ENCODE data around the gene NNAT.
"Not testable (repeated sequence)": the region's sequence is repeated elsewhere in the genome, so short reads cannot be mapped to it uniquely, and the experiment has no call there.

NNAT gene

DNA sequence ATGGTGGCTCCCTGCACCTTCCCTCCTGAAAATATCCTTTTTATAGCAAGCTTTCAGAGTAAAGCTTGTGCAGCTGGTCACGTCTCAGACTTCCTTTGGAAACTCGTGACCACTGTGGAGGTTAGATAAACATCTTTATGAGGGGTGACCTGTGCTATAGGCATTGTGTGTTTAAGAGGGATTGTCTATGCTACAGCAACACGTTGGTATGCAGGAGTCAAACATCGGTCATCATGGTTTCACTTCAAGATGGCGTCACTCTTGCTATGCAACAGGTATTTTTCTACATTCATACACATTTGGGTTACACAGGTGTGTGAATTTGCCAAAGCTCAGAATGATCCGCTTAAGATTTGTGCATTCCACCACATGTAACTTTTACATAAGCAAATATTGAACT lies 21.2 kb downstream of the NNAT start:
- FAIRE-seq = no peak

DNA sequence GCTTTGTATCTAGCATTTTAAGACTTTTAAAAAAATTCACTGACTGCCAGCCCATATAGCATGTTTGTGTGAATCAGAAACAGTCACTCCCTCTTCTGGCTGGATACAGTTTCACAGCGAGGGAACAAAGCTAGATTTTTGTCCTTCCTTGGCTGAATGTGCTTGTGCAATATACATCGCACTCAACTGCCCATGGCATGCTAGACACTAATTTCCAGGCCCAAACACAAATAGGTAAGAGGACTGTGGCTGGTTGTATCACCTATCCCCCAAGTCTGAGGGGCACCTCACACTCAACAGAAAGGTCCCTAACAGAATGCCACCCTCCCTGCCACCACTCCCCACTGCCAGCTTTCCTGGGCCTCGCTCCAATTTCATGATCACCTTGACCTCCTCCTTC lies 22.8 kb downstream of the NNAT start:
- no peak for FAIRE-seq

DNA sequence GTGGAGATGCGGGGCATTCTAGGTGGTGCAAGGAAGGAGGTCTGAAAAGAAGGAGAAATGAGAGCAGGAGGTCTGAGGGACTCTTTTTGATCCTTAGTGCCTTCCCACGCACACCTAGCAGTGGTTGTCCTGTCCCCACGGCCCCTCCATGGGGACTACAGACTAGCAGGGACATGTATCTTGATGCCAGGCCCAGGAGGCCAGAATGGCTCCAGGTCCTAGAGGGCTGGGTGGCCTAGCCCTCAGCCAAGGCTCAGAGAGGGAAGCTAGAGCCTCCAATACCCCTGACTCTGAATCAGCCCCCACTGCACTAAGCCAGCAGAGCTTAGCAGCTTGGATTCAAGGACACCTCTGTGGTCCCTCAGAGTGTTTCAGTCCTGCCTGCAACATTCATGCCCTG lies 23.3 kb downstream of the NNAT start:
- no peak for FAIRE-seq

DNA sequence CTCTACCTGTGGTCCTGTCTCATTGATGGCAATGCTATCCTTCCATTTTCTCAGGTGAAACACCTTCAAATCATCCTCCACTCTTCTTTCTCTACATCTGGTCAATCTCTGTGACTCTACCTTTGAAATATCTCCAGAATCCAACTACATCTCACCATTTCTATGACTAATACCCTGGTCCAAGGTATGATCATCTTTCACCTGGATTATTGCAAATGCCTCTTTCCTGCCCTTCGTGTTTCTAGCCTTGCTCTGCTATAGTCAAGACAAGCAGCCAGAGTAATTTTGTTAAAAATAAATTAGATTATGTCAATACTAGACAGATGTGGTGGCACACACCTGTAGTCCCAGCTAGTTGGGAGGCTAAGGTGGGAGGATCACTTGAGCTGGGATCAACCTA lies 24.5 kb downstream of the NNAT start:
- FAIRE-seq = no peak

DNA sequence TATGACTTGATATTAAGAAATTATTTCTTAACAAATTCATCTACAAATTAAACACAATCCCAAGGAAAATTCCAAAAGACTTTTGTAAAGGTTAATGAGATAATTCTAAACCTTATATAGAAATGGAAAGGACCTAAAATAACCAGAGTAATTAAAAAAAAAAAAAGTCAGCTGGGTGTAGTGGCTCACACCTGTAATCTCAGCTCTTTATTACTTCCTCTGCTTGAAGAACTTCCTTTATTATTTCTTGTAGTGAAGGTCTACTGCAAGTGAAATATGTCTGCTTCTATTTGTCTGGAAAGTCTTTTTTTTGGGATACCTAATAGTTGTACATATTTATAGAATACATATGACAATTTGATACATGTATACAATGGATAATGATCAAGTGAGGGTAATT lies 26.9 kb downstream of the NNAT start:
- no peak for FAIRE-seq

DNA sequence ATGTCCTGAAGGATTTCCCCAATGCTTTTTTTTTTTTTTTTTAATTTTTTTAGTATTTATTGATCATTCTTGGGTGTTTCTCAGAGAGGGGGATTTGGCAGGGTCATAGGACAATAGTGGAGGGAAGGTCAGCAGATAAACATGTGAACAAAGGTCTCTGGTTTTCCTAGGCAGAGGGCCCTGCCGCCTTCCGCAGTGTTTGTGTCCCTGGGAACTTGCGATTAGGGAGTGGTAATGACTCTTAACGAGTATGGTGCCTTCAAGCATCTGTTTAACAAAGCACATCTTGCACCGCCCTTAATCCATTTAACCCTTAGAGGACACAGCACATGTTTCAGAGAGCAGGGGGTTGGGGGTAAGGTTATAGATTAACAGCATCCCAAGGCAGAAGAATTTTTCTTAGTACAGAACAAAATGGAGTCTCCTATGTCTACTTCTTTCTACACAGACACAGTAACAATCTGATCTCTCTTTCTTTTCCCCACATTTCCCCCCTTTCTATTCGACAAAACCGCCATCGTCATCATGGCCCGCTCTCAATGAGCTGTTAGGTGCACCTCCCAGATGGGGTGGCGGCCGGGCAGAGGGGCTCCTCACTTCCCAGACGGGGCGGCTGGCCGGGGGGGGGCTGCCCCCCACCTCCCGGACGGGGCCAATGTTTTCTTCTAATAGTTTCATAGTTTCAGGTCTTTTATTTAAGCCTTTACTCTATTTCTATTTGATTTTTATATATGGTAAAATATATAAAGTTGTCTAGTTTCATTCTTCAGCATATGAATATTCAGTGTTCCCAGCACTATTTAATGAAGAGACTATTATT lies 29.3 kb downstream of the NNAT start:
- not testable (repeated sequence) for FAIRE-seq

DNA sequence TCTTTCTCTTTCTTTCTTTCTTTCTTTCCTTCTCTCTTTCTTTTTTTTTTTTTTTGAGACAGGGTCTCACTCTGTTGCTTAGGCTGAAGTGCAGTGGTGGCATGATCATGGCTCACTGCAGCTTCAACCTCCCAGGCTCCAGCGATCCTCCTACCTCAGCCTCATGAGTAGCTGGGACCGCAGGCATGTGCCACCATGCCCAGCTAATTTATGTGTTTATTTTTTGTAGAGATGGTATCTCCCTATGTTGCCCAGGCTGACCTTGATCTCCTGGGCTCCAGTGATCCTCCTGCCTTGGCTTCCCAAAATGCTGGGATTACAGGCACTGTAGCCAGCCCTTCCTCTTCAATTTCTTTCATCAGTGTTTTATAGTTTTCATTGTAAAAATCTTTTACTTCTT lies 30.6 kb downstream of the NNAT start:
- FAIRE-seq = not testable (repeated sequence)

DNA sequence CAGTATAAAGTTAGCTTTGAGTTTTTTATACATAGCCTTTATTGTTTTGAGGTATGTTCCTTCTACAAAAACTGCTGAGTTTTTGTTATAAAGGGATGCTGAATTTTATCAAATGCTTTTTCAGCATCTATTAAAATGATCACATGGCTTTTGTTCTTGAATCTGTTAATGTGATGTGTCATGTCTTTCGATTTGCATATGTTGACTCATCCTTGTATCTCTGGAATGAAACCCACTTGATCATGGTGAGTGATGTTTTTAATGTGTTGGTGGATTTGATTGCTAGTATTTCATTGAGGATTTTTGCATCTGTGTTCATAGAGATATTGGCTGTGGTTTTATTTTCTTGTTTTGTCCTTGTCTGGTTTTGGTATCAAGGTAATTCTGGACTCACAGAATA lies 31.4 kb downstream of the NNAT start:
- no peak for FAIRE-seq

DNA sequence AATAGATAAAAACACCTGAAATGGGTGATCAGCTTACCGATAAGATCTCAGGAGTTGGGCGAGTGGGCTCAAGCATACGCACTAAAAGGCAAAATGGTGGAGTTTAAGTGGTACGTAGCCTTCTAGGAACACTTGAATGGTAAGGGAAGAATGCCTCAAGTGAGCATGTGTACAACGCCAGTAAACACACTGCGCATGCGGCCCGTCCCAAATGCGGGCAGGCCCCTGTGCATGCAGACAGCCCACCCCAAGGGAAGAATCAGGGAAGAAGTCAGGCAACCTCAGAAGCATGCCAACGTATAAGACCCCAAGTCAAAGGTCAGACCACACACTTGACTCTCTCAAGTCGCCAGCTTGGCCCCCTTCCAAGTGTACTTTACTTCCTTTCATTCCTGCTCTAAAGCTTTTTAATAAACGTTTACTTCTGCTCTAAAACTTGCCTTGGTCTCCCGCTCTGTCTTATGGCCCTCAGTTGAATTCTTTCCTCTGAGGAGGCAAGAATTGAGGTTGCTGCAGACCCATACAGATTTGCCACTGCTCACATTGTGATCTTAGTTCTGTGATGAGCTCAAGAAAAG lies 33.8 kb downstream of the NNAT start:
- not testable (repeated sequence) for FAIRE-seq

DNA sequence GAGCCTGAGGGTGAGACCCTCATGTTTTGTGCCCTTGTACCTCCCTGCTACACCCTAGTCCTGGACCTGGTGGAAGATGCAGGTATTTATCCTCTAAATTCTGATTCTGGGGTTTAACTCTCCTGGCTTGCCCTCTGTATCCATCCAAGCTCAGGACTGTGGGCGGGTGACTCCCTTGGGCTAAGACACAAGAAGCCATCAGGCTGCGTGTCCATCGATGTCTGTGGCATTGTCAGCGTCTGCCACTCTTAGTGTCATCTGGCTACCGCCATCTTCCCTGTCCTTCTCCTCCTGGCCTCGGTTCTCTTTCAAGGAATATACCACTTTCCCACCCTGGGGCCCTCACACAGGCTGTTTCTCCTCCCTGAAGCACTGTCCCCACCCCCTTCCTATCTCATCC lies 35.5 kb downstream of the NNAT start:
- FAIRE-seq = no peak

DNA sequence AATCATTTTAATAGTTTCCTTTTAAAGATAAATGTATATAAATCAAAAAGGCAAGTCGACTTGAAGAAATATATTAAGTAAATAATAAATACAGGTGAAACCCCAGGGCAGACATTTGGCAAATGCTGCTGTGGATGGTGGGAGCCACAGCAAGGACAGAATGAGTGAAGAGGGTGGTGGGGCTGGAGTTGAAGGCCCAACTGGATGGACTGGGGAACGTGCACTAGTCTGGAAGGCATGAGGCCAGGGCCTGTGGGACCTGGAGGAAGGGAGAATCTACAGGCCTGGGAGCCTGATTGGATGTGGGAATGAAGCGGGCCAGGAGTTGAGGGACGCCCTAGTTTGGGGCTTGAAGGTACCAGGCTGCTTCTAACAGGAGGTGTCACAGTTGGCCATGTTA lies 37.3 kb downstream of the NNAT start:
- no peak for FAIRE-seq

DNA sequence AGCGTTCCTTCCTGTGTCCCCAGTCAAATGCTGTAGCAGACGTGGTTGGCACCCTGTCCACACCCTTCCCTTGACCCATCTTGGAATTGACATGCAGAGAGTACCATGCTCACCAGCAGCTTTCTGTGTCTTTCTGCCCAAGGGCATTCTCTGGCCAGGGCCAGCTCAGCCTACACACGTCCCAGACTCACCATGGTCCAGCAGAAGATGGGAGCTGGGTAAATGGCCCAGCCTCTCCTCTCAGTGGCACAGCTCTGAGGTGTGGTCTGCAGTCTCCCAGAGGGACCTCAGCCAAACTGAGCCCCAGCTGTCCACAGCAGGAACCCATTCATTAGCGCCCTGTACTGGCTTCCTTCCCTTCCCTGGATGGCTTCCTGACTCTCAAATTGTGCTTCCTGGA lies 37.7 kb downstream of the NNAT start:
- FAIRE-seq = no peak

DNA sequence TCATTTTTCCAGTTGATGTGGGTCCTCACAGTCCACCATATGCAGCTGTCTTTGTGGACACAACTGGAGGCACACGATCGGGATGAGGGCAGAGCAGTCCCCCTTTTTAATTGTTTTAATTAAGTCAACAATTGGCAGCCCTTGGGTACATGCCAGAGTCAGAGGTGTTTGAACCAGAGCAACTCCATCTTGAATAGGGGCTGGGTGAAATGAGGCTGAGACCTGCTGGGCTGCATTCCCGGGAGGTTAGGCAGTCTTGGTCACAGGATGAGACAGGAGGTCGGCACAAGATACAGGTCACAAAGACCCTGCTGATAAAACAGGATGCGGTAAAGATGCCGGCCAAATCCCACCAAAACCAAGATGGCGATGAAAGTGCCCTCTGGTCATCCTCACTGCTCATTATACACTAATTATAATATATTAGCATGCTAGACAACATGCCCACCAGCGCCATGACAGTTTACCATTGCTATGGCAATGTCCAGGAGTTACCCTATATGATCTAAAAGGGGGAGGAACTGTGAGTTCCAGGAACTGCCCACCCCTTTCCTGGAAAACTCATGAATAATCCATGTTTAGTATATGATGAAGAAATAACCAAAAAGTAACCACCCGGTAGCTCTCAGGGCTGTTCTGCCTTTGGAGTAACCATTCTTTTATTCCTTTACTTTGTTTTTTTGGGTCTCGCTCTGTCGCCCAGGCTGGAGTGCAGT lies 38.4 kb downstream of the NNAT start:
- FAIRE-seq = no peak

DNA sequence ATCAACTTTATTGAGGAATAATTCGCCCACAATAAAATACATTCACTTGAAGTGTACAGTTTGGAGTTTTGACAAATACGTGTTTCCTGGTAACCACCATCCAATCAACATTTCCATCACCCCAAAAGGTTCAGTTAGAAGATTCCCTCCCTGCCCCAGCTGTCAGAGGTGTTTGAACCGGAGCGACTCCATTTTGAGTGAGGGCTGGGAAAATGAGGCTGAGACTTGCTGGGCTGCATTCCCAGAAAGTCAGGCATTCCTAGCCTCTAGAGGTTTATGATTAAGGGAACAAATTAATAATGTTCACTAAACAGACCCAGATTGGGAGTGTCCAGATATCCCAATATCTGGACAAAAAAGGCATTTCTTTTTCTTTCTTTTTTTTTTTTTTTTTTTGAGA lies 39.6 kb downstream of the NNAT start:
- FAIRE-seq = no peak

DNA sequence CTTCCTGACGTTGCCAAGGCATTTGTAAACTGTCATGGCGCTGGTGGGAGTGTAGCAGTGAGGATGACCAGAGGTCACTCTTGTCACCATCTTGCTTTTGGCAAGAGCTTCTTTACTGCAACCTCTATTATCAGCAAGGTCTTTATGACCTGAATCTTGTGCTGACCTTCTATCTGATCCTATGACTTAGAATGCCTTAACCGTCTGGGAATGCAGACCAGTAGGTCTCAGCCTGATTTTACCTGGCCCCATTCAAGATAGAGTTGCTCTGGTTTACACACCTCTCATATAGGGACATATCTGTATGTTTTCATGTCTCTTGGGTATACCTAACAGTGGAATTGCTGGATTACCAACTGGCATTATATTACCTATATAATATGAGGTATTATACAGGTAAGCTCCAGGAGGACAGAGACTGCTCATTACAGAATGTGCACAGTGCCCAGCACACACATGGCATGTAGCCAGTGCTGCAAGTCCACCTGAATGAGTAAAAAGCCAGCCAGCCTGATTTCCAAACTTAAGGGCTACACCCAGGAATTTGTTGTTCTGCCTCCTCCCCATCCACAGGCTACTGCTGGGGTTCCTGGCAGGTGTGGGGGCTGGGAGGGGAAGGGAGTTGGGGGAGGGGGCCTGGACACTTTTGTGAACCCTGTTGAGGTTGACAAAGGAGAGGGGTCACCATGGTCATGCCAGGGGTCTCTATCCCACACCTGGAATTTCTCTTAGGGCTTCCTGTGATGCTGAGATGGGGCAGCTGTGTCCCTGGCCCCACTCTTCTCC lies 41.8 kb downstream of the NNAT start:
- no peak for FAIRE-seq

DNA sequence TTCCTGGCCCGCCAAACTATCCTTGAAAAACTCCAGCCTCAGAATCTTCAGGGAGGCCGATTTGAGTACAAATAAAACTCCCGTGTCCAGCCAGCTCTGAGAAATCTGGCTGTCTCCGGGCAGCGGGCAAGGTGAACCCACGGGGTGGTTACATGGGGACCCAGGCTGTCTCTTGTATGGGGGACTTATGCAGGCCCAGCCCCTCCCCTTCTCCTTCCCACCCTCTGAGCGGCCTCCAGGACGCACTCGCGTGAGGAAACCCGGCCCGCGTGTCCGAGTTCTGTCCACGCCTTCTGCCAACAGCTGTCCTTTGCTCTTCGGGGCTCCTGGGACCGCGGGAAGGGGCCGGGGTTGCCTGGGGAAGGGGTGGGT lies 43.0 kb downstream of the NNAT start:
- no peak for FAIRE-seq

DNA sequence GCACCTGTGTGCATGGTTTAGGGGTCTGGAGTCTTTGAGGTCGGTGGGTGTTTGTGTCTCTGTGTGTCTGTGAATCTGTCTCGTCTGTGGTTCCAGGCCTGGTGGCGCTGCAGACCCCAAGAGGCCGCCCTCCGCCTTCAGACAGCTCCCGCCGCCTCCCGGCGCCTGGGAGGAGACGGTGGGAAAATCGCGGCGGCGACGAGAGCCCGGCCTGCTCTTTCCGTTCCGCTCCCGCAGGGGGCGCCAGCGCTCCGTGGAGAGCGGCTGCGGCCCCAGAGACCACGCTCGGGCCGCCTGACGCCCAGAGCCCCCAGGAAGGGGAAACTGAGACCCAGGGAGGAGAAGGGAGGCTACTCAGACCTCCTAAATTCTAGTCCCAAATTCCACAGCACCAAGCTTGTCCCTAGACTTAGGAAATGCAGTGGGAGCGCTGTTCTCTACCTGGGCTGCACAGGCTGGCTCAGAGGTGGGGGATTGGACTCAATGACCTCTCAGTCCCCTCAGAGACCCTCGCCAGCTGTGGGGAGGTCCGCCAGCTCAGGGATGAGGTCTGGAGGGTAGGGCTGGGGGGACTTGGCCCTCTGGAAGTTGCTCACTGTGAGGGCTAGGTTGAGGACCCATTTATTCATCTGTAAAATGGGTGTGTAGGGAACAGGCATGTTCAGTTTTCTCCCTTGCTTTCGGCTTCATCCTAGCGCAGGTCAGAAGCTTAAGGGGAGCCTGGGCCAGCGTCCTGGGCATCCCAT lies 43.5 kb downstream of the NNAT start:
- FAIRE-seq = no peak

DNA sequence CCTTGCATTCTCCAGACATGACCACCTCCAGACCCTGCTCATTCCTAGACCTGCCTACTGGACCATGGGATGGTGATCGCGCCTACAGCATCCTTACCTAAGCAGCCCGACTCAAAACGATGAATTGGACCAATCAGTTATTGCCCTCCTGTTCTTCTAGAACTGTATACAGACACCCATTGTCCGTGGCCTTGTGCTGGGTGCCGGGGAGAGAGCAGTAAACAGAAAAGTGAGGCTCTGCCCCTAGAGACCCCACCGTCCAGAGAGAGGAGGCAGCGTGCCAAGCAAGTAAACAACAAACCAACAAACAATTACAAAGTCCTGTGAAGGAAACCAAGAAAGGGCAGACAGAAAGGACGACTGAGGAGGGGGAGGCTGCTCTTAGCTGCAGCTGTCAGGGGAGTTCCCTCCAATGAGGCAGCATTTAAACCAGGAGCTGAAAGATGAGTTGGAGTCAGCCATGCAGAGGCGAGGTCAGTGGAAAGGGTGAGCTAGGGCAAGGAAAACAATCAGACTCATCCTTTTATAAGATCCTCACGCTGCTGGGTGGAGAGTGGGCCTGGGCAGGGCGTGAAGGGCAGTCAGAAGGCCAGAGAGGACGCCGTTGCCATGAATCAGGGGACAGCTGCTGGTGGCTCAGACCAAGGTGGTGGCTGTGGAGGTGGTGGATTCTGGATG lies 44.2 kb downstream of the NNAT start:
- FAIRE-seq = no peak

DNA sequence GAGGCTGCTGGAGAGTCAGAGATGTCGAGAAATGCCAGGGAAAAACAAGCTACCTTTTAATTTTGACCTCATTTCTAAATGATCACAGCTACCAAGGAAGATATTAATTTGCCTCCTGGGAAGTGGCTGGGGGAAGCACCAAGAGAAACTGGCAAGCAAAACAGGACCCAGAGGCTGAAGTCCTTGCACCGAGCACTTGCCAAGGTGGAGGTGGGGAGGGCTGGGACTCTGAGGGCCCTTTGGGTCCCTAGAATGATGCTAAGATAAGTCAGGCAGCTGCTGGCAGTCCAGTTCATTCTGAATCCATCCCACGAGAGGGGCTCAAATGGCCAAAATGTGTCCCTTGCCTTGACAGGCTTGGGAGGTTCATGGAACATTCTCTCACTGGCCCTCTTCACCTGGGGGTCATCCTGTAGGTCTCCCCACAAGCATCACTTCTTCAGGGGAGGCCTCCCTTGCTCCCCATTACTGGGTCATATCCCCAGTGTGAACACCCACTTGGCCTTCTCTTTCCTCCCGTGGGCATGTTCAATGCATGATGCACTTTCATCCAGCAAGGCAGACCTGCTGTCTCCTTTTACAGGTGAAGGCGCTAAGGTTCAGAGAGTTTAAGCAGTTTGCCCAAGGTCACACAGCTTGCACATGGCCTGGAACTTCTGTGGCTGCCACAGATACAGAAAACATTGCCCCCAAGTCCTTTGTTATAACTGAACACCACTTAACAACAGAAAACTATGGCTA lies 45.7 kb downstream of the NNAT start:
- no peak for FAIRE-seq

DNA sequence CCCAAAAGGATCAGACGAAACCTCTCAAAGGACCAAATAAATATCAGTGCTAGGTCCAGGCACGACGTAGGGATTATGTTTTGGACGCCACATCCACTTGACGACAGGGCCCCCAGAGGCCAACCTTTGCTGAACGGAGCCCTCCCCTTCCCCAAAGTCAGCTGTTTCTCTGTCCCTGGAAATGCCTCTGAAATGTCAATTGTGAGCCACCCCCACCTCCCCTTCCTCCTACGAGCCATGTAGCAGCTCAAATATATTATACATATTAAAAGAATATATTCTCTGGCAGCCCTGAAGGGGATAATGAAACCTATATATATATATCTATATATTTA lies 46.2 kb downstream of the NNAT start:
- no peak for FAIRE-seq
